OCI-LY7 (cell line): Measurements from ENCODE around the gene PARP12. TPM values are rescaled to one million over a fixed set of nuclear protein-coding genes. Genes with fewer than 3 reads are reported as not detected.

ENCODE experiments used
- BruUV-seq: library from RNA; stranded (reverse); fragments of 400-500 nt; replicated peaks from 2 replicates; lab custom pipeline; 2021; lab: Mats Ljungman, UMichigan
- CTCF ChIA-PET: fragments of 300-600 bp; sonication (Branson Sonifier 250); formaldehyde crosslinking; loops from one replicate; lab custom pipeline; 2022; ENCODE audit warnings: antibody characterized with exemption; ENCODE audit not compliant: unreplicated experiment; lab: Charles Lee
- POLR2A ChIA-PET: fragments of 300-600 bp; sonication (Branson Sonifier 250); formaldehyde crosslinking; loops from one replicate; lab custom pipeline; 2022; ENCODE audit warnings: antibody characterized with exemption; lab: Charles Lee
- DNase-seq: peaks from one replicate; pipeline ENCODE4 v3.0.0-alpha.2; 2015; ENCODE audit warnings: low spot score
- H2AFZ ChIP-seq: fragments of 200-600 bp; sonication (generic), shearing (Covaris generic); 2 replicates; pipeline ENCODE4 v1.6.1; 2014; ENCODE audit warnings: mild to moderate bottlenecking, antibody characterized with exemption, low read length, moderate library complexity
- H3K27ac ChIP-seq: fragments of 200-600 bp; sonication (generic); 2 replicates; pipeline ENCODE4 v1.5.1; 2014; ENCODE audit warnings: mixed run types, low read depth, mild to moderate bottlenecking, moderate library complexity, low read length, inconsistent platforms; ENCODE audit not compliant: poor library complexity, severe bottlenecking
- H3K36me3 ChIP-seq: fragments of 200-600 bp; sonication (generic); 2 replicates; pipeline ENCODE4 v1.6.1; 2014; ENCODE audit warnings: mild to moderate bottlenecking, antibody characterized with exemption, low read length, moderate library complexity, mixed read lengths; ENCODE audit not compliant: insufficient read depth
- H3K4me1 ChIP-seq: fragments of 200-600 bp; sonication (generic); 2 replicates; pipeline ENCODE4 v1.5.1; 2014; ENCODE audit warnings: mild to moderate bottlenecking, low read length; ENCODE audit not compliant: insufficient read depth, poor library complexity, severe bottlenecking
- H3K4me2 ChIP-seq: fragments of 200-600 bp; sonication (generic); 2 replicates; pipeline ENCODE4 v1.6.1; 2014; ENCODE audit warnings: mild to moderate bottlenecking, low read length
- H3K4me3 ChIP-seq: fragments of 200-600 bp; sonication (generic); 2 replicates; pipeline ENCODE4 v1.5.1; 2014; ENCODE audit warnings: mild to moderate bottlenecking, low read depth, low read length; ENCODE audit not compliant: poor library complexity, severe bottlenecking
- H3K79me2 ChIP-seq: fragments of 200-600 bp; sonication (generic); 2 replicates; pipeline ENCODE4 v1.6.1; 2016; ENCODE audit warnings: low read depth, mild to moderate bottlenecking, low read length, moderate library complexity, mixed read lengths; ENCODE audit not compliant: insufficient read depth
- H3K9me2 ChIP-seq: fragments of 200-600 bp; sonication (generic); 2 replicates; pipeline ENCODE4 v1.6.1; 2016; ENCODE audit warnings: mild to moderate bottlenecking, low read length, mixed read lengths; ENCODE audit not compliant: insufficient read depth
- H3K9me3 ChIP-seq: fragments of 200-600 bp; sonication (generic); 2 replicates; pipeline ENCODE4 v1.6.1; 2014; ENCODE audit warnings: mild to moderate bottlenecking, mixed run types, low read length, mixed read lengths
- H4K20me1 ChIP-seq: fragments of 200-600 bp; sonication (generic); 2 replicates; pipeline ENCODE4 v1.6.1; 2014; ENCODE audit warnings: mild to moderate bottlenecking, antibody characterized with exemption, low read length, moderate library complexity, mixed read lengths; ENCODE audit not compliant: insufficient read depth
- CTCF ChIP-seq: fragments of 200-600 bp; sonication (generic); conservative IDR thresholded peaks from 2 replicates; pipeline ENCODE4 v1.5.1; 2014; ENCODE audit warnings: mild to moderate bottlenecking, antibody characterized with exemption, low read length, moderate library complexity, mixed read lengths
- EZH2phosphoT487 ChIP-seq: fragments of 200-600 bp; sonication (generic); IDR thresholded peaks from 2 replicates; pipeline ENCODE4 v1.6.1; 2018; ENCODE audit warnings: low read depth, borderline replicate concordance, mild to moderate bottlenecking, mixed run types, antibody characterized with exemption, low read length, moderate library complexity, mixed read lengths
- intact Hi-C: fragments of 100-400 bp; cut with micrococcal nuclease; formaldehyde crosslinking; loops from one replicate; pipeline ENCODE4 v1.10.0; 2022; ENCODE audit not compliant: unreplicated experiment
- total RNA-seq, 2 experiments: library from RNA; depleted of rRNA in 1 of 2; stranded (reverse); fragments of >200 nt in 1 of 2; shearing (Covaris generic) in 1 of 2; gene quantifications; 2 replicates each; pipeline ENCODE4 v1.2.3, GENCODE V29; 2014 to 2022

PARP12 gene
- total RNA-seq, 2 experiments from 2014 or later = 6.5 to 12.5 TPM

- Histone ChIP-seq H3K9me2 (no peaks in the 10 kb centered on the region), H3K4me2 (no peak overlapping the region), H4K20me1 (no peaks in the 10 kb centered on the region), H3K9me3 (no peaks in the 10 kb centered on the region), H3K79me2 (no peaks in the 10 kb centered on the region), H3K4me1 (peaks cover 18% of the 10 kb centered on the region), H3K27ac (no peak overlapping the region), H3K4me3 (no peak overlapping the region), H2AFZ (no peak overlapping the region), H3K36me3 (no peaks in the 10 kb centered on the region)
- TF ChIP-seq EZH2phosphoT487 (no peak), CTCF (no peak)
- ChIA-PET POLR2A (no interaction called here), CTCF (no interaction called here)
- BruUV-seq = no TSS peak
- intact Hi-C loops = no loop called here
- DNase-seq = no peak
Measured at GRCh38 chr7:139985811-139986210, 76.9 kb downstream of the PARP12 start.

- BruUV-seq = no TSS peak
- intact Hi-C loops = no loop called here
- TF ChIP-seq CTCF = no peak
- TF ChIP-seq EZH2phosphoT487 = no peak
- no peaks in the 10 kb centered on the region for H3K79me2 ChIP-seq
- H3K36me3 ChIP-seq = no peaks in the 10 kb centered on the region
- H3K27ac ChIP-seq = no peak overlapping the region
- H3K4me3 ChIP-seq = no peak overlapping the region
- no peak overlapping the region for H2AFZ ChIP-seq
- H3K4me2 ChIP-seq = no peak overlapping the region
- H3K9me3 ChIP-seq = no peaks in the 10 kb centered on the region
- no peaks in the 10 kb centered on the region for H3K9me2 ChIP-seq
- no peaks in the 10 kb centered on the region for H4K20me1 ChIP-seq
- ChIA-PET POLR2A (no interaction called here), CTCF (no interaction called here)
- peaks cover 8% of the 10 kb centered on the region for H3K4me1 ChIP-seq
- DNase-seq = no peak
Measured at GRCh38 chr7:139984642-139985539, 77.9 kb downstream of the PARP12 start.
